Type B pancreatic cell (in vitro differentiated cells): ENCODE results near the gene SLC2A6. TPM values are rescaled to one million over a fixed set of nuclear protein-coding genes. Genes with fewer than 3 reads are reported as not detected.

Source experiments
- DNase-seq: peaks from one replicate; pipeline ENCODE4 v3.0.0; 2021; ENCODE audit warnings: mixed read lengths; ENCODE audit not compliant: unreplicated experiment; ENCODE audit errors: extremely low spot score
- H3K27ac Mint-ChIP-seq: 2 replicates; pipeline ENCODE4 v1.8.0; 2021; ENCODE audit warnings: mild to moderate bottlenecking, mixed read lengths
- H3K27me3 Mint-ChIP-seq: 2 replicates; pipeline ENCODE4 v1.8.0; 2021; ENCODE audit warnings: mixed read lengths
- H3K36me3 Mint-ChIP-seq: 2 replicates; pipeline ENCODE4 v1.8.0; 2021; ENCODE audit warnings: mixed read lengths
- H3K4me1 Mint-ChIP-seq: one replicate; pipeline ENCODE4 v1.8.0; 2021; ENCODE audit warnings: mixed read lengths; ENCODE audit not compliant: unreplicated experiment
- H3K4me3 Mint-ChIP-seq: 2 replicates; pipeline ENCODE4 v1.8.0; 2021; ENCODE audit warnings: mild to moderate bottlenecking, mixed read lengths
- H3K9me3 Mint-ChIP-seq: 2 replicates; pipeline ENCODE4 v1.8.0; 2021; ENCODE audit warnings: mixed read lengths
- CTCF ChIP-seq: fragments of 200-600 bp; sonication (generic); conservative IDR thresholded peaks from 2 replicates; pipeline ENCODE4 v1.5.0; 2021; ENCODE audit warnings: antibody characterized with exemption, mild to moderate bottlenecking
- total RNA-seq: library from RNA; stranded (reverse); gene quantifications from 2 replicates; pipeline ENCODE4 v1.2.1, GENCODE V29; 2021; ENCODE audit warnings: low replicate concordance

SLC2A6 gene
- total RNA-seq, 1 donor from 2014 or later: 8.2 TPM

GRCh38 chr9:133505186-133505830 lies 26.4 kb upstream of the SLC2A6 start:
- no peak for DNase-seq
- peaks cover 11% of the 10 kb centered on the region for H3K27me3 Mint-ChIP-seq
- no peaks in the 10 kb centered on the region for H3K36me3 Mint-ChIP-seq
- H3K27ac Mint-ChIP-seq: no peak overlapping the region
- no peak overlapping the region for H3K4me3 Mint-ChIP-seq
- no peak for TF ChIP-seq CTCF
- H3K4me1 Mint-ChIP-seq: peaks cover 9% of the 10 kb centered on the region
- peaks cover 18% of the 10 kb centered on the region for H3K9me3 Mint-ChIP-seq

GRCh38 chr9:133502112-133502511 lies 23.2 kb upstream of the SLC2A6 start:
- no peak for TF ChIP-seq CTCF
- no peak for DNase-seq
- Mint-ChIP-seq H3K27ac (no peak overlapping the region), H3K36me3 (no peaks in the 10 kb centered on the region), H3K27me3 (peaks cover 9% of the 10 kb centered on the region), H3K9me3 (peaks cover 18% of the 10 kb centered on the region), H3K4me1 (no peaks in the 10 kb centered on the region), H3K4me3 (no peak overlapping the region)

GRCh38 chr9:133499892-133500270 lies 21.0 kb upstream of the SLC2A6 start:
- no peak overlapping the region for H3K4me3 Mint-ChIP-seq
- no peaks in the 10 kb centered on the region for H3K36me3 Mint-ChIP-seq
- peaks cover 9% of the 10 kb centered on the region for H3K27me3 Mint-ChIP-seq
- H3K27ac Mint-ChIP-seq: no peak overlapping the region
- H3K9me3 Mint-ChIP-seq: peaks cover 18% of the 10 kb centered on the region
- no peak for DNase-seq
- H3K4me1 Mint-ChIP-seq: no peaks in the 10 kb centered on the region
- TF ChIP-seq CTCF: no peak

- TF ChIP-seq CTCF: no peak
- no peak overlapping the region for H3K4me3 Mint-ChIP-seq
- peaks cover 9% of the 10 kb centered on the region for H3K27me3 Mint-ChIP-seq
- H3K36me3 Mint-ChIP-seq: no peaks in the 10 kb centered on the region
- DNase-seq: no peak
- no peak overlapping the region for H3K27ac Mint-ChIP-seq
- peaks cover 18% of the 10 kb centered on the region for H3K9me3 Mint-ChIP-seq
- H3K4me1 Mint-ChIP-seq: no peaks in the 10 kb centered on the region
Observed at GRCh38 chr9:133499132-133499891, 20.4 kb upstream of the SLC2A6 start.

GRCh38 chr9:133496861-133497842 lies 18.3 kb upstream of the SLC2A6 start:
- Mint-ChIP-seq H3K36me3 (no peaks in the 10 kb centered on the region), H3K27me3 (peaks cover 3% of the 10 kb centered on the region), H3K4me1 (peaks cover 4% of the 10 kb centered on the region), H3K9me3 (peaks cover 11% of the 10 kb centered on the region), H3K4me3 (no peak overlapping the region), H3K27ac (no peak overlapping the region)
- TF ChIP-seq CTCF: no peak
- no peak for DNase-seq
